HG03280 (cell line): ENCODE measurements around the gene INF2.
"Not testable (repeated sequence)": the region's sequence is repeated elsewhere in the genome, so short reads cannot be mapped to it uniquely, and the experiment has no call there.

Experiments
- ATAC-seq: cut with Tn5 transposase; IDR thresholded peaks from one replicate; pipeline ENCODE4 v1.9.1; 2021; ENCODE audit warnings: mild to moderate bottlenecking, moderate library complexity; ENCODE audit not compliant: unreplicated experiment

The INF2 gene

GRCh38 chr14:104689109-104689880, at the start of gene INF2:
Gene INF2, plus strand, starts transcription at chr14:104689618. Its CDS starts 11,748 bp downstream, at chr14:104701366.
- no peak for ATAC-seq

- no peak for ATAC-seq
Observed at GRCh38 chr14:104639885-104640548, 49.4 kb upstream of the INF2 start.

DNA sequence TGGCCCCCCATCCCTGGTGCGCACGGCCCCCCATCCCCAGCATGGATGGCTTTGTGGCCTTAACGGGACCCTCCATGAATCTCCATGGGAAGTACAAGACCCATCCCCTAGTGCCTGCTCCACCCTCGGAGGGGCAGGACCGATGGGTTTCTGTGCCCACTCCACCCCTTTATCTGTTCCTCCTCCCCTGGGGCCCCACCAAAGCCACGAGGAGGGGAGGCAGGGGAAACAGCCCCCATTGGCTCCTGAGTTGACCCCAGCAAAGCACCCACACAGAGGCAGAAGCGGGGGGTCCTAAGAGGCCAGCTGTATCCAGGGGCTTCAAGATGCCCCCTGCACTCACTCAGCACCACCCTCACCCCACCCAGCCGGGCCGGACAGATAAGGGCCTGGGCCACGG, 48.7 kb upstream of the INF2 start:
- no peak for ATAC-seq

GRCh38 chr14:104641753-104642539, 47.5 kb upstream of the INF2 start:
- no peak for ATAC-seq

DNA sequence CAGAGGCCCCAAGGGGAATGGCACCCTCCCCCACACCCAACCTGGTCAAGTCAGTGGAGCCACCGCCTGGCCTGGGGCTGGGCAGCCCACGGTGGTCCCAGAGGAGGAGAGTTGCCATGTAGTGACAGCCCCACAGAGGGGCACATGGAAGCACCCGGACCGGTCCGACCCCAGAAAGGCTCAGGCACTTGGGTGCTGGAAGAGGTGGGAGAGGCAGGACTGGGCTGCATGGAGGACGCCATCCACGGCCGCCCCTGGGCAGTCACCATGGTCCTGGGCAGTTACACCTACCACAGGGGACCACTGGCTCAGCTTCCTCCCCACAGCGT, 46.9 kb upstream of the INF2 start:
- no peak for ATAC-seq

- no peak for ATAC-seq
Observed at GRCh38 chr14:104643306-104643705, 46.1 kb upstream of the INF2 start.

DNA sequence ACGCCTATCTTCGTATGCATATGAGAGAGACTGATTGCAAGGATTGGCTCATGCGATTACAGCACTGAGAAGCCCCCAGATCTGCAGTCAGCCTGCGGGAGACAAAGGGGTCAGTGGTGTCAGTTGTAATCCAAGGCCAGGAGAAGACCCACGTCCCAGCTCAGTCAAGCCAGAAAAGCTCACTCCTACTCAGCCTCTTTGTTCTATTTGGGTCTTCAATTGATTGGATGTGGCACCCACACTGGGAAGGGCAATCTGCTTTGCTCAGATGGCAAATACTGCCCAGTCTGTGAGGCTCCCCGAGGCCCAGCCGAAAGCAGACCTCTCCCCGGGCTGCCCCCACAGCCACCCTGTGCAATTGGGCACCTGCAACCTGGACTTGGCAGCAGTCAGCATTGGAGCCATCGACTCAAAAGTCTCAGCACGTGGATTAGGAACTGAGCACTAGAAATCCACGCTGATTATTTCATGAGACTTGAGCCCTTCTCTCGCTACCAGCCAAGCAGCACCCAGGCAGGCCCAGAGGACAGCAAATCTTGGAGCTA, 45.3 kb upstream of the INF2 start:
- no peak for ATAC-seq

GRCh38 chr14:104644656-104645378, 44.6 kb upstream of the INF2 start:
- no peak for ATAC-seq

GRCh38 chr14:104647467-104648043, 41.9 kb upstream of the INF2 start:
- ATAC-seq: no peak

GRCh38 chr14:104650057-104650980, 39.1 kb upstream of the INF2 start:
- ATAC-seq: no peak

- ATAC-seq: no peak
Observed at GRCh38 chr14:104650981-104651875, 38.2 kb upstream of the INF2 start.

- ATAC-seq: no peak
Observed at GRCh38 chr14:104651876-104652260, 37.5 kb upstream of the INF2 start.

DNA sequence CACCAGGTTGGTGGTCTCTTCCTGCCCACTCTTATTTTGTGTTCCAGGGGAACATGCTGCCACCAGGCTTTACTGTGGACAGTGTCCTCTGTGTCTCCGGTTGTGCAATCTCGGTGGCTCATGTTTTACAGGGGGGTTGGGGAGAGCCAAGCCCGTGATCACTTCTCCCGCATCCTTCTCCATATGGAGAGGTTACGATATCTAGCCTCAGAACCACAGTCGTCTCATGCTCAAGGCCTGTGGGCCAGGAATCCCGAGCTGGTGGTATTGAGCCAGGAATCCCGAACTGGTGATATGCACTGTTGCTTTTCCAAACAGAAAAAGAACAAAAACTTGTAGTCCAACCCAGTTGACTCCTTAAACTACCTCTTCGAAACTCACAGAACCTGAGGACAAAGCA, 37.0 kb upstream of the INF2 start:
- ATAC-seq: no peak

- ATAC-seq: not testable (repeated sequence)
Observed at GRCh38 chr14:104653130-104653920, 36.1 kb upstream of the INF2 start.

DNA sequence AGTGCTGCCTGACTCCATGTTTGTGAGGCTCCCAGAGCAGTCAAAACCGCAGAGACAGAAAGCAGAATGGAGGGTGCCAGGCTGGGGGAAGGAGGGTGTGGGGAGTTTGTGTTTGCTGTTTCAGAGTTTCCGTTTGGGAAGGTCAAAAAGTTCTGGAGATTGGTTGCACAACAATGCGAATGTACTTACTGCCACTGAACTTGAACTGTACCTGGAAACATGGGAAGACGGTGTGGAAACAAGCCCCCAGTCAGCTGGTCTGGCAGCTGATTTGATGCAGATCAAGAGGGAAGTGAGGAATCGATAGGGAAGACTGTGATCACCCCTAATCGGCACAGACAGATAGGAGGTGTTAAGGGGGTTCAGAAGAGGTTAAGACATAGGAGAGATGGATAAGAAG, 35.3 kb upstream of the INF2 start:
- ATAC-seq: no peak

GRCh38 chr14:104655128-104655848, 34.1 kb upstream of the INF2 start:
- no peak for ATAC-seq
